ENCODE results near the gene MAN2A2.

The MAN2A2 gene

DNA sequence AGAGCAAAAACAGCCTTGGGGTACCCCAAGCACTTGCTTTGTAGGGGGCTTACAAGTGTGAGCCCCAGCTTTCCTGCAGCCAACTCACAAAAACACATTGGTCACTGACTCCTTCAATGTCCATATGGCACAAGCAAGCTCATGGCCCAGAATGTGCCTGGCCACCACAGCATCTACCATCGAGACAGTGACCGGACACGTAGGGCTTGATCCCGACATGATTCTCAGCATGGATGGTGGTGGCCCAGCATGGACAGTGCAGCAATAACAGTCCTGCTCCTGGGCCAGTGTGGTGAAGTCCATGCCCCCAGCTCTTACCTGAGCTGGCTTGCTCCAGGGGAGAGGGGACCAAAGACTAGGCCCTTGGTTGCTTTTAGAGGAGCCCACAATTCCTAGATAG is 37.9 kb downstream of the MAN2A2 start:
- no peak for DNase-seq

DNA sequence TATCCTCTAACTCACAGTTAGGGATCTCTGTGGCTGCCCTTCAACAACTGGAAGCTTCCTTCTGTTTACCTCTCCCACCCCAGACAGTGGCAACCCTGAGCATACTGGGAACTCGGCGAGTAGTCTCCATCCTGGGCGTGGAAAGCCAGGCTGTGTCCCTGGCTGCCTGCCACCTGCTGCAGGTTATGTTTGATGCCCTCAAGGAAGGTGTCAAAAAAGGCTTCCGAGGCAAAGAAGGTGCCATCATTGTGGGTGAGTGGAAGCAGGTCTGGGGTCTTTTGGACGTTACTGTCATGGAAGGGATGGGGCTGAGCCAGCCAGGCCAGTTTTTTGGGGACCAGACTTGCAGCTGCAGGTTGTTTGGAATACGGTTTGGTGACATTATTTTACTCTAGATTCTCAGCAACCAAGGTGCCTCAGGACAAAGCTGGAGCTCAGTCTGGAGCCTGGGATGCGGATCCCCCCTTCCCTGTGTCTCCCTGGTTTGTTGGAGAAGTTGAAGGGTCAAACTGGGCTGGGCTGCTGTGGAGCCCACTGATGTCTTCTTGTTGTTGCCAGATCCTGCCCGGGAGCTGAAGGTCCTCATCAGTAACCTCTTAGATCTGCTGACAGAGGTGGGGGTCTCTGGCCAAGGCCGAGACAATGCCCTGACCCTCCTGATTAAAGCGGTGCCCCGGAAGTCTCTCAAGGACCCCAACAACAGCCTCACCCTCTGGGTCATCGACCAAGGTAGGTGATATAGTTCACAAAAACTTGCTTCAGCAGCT is 39.4 kb downstream of the MAN2A2 start:
- no peak for DNase-seq

DNA sequence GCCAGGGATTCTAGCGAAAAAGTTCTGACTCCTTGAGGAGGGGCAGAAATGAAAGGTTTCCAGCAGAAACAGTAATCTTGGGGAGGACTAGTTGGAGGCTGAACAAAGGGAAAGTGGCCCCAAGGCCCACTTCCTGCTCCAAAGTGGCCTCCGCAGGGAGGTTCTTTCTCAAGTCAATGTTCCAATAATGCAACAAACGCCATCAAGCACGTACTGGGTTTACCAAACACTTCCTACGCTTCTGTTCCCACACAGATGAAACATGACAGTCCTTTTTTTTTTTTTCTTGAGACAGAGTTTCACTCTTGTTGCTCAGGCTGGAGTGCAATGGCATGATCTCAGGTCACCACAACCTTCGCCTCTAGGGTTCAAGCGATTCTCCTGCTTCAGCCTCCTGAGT is 42.0 kb downstream of the MAN2A2 start:
- no peak for DNase-seq

DNA sequence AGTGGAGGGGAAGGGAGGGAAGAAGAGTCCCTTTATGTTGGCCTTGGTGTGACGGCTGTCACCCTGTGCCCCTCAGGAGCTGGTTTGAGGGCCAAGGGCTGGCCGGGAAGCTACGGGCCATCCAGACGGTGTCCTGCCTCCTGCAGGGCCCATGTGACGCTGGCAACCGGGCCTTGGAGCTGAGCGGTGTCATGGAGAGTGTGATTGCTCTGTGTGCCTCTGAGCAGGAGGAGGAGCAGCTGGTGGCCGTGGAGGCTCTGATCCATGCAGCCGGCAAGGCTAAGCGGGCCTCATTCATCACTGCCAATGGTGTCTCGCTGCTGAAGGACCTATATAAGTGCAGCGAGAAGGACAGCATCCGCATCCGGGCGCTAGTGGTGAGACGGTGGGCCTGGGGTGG is 43.4 kb downstream of the MAN2A2 start:
- no peak for DNase-seq

DNA sequence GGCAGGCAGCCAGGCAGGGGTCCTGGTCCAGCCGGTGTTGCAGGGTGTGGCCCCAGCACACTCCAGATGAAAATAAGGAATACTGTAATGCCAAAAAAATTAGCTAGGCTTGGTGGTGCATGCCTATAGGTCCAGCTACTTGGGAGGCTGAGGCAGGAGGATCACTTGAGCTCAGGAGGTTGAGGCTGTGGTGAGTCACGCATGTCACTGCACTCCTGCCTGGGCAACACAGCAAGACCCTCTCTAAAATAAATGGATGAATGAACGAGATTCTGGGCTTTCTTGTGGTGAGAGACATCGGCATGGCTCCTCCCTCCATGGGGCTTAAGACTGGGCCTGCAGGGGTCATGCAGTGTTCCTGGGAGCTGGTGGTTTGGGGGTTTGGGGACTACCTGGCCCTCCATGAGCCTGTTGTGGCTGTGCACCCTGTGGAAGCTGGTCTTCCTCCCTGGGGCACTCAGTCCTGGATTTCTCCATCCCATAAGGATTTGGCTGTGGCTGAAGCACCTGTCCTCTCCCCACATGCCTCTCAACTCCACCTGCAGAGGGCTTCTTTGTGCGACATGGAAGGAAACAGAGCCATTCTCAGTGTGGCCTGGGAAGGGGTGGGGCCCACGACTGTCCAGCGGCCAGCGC is 44.0 kb downstream of the MAN2A2 start:
- DNase-seq, result no peak

DNA sequence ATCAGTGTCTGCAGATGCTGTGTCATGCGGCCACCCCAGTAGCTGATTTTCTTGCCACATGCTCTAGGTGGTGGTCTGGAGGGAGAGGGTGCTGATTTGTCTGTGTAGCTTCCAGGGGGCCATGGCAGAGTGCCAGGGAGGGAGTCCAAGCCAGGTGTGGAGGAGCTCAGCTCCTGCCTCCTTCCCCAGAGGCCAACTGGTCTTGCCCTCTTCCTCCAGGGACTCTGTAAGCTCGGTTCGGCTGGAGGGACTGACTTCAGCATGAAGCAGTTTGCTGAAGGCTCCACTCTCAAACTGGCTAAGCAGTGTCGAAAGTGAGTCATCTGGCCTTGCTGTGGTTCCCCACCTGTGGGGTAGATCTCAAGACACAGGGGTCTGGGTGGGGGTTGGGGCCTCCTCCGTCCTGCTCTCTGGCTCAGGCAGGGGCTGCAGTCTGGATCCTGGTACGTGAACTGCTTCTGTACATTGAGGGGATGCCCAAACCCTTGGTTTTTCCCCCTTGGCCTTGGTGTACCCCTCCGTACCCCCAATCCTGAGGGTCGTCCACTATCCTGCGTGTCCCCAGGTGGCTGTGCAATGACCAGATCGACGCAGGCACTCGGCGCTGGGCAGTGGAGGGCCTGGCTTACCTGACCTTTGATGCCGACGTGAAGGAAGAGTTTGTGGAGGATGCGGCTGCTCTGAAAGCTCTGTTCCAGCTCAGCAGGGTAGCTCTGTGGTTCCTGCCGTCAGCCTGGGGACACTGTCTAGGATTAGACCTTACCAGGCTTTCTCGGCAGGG is 44.7 kb downstream of the MAN2A2 start:
- DNase-seq, result no peak

DNA sequence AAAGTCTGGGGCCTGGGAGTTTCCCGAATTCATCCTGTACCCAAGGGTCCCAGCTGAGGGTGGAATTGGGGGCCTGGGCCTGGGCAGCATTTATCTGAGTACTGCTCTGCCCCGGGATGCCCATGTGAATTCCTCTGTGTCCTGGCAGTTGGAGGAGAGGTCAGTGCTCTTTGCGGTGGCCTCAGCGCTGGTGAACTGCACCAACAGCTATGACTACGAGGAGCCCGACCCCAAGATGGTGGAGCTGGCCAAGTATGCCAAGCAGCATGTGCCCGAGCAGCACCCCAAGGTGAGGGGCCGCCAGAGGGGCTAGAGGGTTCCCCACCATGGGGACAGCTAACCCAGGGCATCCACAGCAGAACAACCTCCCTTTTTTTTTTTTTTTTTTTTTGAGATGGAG is 45.4 kb downstream of the MAN2A2 start:
- no peak for DNase-seq

DNA sequence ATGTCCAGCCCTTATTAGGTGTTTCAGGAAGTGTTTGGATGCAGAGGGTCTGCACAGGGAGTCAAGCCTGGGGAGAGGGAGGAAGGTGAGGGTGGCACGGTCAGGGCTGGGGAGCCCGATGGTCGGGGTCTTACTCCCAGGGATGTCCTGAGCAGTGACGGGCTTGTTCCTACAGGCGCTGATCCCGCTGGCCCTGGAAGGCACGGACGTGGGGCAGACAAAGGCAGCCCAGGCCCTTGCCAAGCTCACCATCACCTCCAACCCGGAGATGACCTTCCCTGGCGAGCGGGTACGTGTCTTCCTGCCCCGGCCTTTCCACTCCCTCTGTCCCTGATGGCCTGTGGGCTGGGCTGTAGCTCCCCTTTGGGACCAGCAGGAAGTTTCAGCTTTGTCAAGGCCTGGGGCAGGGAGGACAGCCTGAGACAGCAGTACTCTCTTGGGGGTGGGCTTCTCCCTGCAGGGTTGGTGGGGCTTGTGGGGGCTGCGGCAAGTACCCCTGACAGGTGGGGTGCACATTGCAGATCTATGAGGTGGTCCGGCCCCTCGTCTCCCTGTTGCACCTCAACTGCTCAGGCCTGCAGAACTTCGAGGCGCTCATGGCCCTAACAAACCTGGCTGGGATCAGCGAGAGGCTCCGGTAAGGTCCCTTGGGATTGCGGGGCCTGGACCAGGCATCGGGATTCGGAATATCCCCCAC is 47.0 kb downstream of the MAN2A2 start:
- DNase-seq, result no peak

DNA sequence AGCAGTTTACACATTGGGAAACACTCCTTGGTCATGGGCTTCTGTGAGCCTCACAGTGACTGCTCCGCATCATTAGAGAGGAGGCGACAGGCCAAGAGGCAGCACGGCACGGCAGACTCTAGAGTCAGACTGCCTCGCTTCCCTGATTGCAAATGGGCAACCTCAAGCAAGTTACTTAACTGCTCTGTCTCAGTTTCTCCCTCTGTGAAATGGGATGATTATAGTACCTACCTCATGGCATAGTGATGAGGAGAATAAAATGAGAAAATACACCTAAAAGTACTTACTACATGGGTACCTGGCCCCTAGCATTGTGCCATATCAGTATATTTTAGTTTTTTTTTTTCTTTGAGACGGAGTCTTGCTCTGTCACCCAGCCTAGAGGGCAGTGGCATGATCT is 47.6 kb downstream of the MAN2A2 start:
- DNase-seq, result no peak

DNA sequence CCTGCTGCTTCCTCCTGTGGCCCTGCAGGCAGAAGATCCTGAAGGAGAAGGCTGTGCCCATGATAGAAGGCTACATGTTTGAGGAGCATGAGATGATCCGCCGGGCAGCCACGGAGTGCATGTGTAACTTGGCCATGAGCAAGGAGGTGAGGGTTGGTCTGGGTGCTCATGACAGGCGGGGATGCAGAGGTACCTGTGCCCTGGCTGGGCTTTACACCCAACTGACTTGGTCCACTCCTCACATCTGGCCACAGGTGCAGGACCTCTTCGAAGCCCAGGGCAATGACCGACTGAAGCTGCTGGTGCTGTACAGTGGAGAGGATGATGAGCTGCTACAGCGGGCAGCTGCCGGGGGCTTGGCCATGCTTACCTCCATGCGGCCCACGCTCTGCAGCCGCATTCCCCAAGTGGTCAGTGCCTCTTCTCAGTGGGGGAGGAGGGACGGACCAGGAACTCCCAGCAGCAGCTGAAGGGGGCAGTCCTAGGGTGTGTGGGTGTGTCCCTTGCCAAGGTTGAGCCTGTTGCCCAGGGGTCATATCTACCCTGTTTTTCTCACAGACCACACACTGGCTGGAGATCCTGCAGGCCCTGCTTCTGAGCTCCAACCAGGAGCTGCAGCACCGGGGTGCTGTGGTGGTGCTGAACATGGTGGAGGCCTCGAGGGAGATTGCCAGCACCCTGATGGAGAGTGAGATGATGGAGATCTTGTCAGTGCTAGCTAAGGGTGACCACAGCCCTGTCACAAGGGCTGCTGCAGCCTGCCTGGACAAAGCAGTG is 50.0 kb downstream of the MAN2A2 start:
- no peak for DNase-seq

DNA sequence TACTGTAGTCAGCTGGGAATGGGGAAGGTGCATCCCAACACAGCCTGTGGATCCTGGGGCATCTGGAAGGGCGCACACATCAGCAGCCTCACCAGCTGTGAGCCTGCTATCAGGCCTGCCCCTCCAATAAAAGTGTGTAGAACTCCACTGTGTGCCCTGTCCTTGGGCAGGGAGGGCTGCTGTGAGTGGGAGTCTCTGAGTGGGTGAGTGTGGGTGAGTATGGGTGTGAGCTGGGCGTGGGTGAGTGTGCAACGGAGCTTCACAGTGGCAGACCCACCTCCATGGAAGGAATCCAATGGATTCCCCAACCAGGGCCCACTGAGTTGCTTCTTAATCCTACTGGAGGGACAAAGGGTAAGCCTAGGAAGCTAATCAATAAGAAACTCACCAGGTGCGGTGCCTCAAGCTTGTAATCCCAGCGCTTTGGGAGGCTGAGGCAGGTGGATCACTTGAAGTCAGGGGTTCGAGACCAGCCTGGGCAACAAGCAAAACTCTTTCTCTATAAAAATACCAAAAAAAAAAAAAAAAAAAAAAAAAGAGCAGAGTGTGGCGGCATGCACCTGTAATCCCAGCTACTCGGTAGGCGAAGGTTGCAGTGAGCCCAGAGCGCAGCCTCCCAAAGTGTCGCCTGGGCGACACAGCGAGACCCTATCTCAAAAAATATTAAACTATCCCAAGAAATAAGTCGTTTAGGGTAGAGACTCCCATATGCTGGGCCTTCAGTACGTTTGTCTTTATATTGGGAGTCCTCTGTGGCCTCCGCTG is 51.0 kb downstream of the MAN2A2 start:
- DNase-seq, result no peak

DNA sequence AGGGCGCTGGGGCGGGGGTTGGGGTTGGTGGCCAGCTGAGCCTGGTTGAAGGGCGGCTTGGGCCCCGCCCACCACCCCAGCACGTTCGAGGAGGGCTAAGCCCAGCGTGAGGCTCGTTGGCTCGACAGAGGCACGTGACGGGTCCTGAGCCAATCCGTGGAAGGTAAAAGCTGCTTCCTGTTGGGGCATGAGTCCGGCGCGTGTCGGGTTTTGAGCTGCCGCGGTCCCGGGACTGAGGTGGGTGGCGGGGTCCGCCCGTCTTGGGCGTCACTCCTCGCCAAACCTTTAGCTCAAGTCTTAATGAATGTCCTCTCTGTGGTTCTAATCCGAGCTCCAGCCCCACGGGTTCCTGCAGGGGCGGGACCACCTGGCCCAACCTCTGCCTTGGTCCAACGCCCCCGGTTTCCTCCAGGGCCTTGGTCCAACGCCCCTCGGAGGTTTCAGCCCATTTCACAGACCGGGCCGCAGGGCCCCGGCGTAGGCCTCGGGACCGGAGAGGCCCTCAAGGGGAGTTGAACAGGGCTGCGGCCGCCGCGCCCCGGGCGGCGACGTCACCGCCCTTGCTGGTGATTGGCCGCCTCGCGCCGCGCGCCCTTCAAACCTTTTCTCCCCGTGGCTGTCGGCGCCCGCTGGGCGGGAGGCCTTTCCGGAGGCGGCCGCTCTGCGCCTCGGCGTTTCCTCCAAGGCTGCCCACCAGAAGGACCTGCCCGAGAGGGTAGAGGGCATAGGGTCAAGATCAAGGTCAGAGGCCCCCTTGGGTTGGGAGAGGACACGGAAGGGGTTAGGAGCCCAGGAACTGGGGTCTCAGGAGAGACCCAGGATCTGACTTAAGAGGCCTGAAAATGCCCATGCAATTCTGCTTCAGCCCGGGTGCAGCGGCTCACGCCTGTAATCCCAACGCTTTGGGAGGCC is 51.9 kb downstream of the MAN2A2 start, which contains the start of gene RCCD1:
Gene RCCD1, plus strand, starts transcription at position 173 of the 912 bp plus-strand sequence. CDS start 1,851 bp downstream, outside the sequence.
- DNase-seq, result peak; percentile 50 to 96 (median 90)

DNA sequence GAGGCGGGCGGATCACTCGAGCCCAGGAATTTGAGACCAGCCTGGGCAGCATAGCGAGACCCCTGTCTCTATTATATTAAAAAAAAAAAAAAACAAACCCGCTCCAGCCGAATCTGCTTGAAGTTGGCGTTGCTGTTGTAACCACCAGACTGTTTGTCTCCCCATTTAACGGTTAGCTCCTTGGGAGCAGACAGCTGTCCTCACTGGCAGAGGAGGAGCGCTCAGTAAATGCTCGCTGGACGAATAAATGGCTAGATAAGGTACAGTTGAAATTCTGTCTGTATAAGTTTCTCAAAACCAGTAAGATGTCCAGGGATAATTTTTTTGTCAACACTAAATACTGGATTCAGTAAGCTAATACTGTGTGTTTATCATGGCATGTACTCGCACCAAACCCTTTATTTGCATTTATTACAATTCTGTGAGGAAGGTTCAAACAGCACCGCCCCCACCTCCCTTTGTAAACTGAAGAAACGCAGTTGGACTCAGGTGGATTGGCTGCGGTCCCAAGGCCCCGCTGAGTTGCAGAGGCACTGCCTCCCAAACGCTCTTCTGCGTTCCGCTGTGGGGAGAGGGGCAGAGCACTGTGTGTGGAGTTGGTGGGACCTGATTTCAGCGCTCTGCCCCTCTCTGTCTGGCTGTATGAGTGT is 52.6 kb downstream of the MAN2A2 start:
- no peak for DNase-seq

DNA sequence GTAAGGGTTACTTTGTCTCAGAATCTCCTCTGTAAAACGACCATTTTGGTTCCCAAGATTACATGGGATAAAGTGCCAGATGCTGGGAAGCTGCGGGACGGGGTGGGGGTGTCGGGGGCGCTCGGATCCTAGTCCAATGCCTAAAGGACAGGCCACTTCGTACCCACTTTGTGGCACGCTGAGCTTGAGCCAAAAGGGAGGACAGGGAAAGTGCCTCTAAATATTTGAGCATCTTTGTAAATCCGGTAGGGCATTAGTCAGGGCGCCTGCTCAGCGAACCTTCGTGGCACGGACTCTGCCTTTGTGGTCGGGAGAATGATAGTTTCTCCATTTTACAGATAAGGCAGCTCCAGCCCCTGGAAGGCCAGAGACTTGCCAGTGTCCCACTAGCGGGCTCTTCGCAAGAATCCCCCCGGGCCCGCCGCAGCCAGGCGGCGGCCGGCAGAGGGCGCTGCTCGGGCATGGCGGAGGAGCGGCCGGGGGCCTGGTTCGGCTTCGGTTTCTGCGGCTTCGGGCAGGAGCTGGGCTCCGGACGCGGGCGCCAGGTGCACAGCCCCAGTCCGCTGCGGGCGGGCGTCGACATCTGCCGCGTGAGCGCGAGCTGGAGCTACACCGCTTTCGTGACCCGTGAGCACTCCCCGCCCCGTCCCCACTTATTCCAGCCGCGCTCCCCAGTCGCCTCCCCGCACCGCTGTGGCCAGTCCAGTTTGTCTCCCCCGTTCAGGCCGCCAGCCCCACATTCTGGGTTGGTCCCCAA is 53.4 kb downstream of the MAN2A2 start:
- peak in 54 of 58 donors; percentile 7 to 79 (median 56) for DNase-seq

DNA sequence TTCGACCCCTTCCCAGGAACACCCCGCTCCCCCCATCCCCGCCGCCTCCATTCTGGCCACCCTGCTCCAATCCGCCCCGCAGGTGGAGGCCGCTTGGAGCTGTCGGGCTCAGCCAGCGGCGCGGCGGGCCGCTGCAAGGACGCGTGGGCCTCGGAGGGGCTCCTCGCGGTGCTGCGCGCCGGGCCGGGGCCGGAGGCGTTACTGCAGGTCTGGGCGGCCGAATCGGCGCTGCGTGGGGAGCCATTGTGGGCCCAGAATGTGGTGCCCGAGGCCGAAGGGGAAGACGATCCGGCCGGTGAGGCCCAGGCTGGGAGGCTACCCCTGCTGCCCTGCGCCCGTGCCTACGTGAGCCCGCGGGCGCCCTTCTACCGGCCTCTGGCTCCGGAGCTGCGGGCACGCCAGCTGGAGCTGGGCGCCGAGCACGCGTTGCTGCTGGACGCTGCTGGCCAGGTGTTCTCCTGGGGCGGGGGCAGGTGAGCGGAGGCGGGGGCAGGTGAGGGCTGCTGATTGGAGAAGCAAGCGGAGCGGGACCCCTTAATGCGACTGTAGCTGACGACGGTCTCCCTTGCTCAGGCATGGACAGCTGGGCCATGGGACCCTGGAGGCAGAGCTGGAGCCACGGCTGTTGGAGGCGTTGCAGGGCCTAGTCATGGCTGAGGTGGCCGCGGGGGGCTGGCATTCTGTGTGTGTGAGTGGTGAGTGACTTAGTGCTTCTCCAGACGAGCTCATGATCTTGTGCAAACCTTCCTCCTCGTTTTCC is 54.1 kb downstream of the MAN2A2 start:
- peak in 25 of 58 donors; percentile 6 to 77 (median 40) for DNase-seq

DNA sequence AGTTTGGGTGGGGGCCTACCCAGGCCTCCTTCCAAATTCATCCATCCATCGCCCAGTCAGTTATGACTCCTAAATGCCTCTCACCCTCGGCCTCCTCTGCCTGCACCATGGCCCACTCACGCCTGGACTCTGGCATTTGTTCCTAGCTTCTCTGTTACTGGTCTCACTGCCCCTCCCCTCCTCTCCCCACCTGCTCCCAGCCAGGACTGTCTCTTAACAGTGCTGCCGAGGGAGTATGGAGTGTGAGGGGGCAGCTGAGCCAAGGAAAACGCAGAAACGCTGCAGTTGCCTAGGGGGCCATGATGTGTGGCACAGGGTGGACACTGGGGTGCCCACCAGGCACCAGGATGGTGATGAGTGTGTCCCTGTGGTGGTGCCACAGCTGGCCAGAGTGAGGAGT is 54.7 kb downstream of the MAN2A2 start:
- peak in 4 of 58 donors; percentile 39 to 52 (median 48) for DNase-seq

Data from anterior cingulate cortex (tissue), 58 donors.